ENCODE measurements around the gene FARS2. TPM values are rescaled to one million over a fixed set of nuclear protein-coding genes. Genes with fewer than 3 reads are reported as not detected.

Gene FARS2
- polyA plus RNA-seq, 1 donor (not counting 4 experiments of a cell fraction or from before 2014, with no cell fraction given), result 21.3 TPM

DNA sequence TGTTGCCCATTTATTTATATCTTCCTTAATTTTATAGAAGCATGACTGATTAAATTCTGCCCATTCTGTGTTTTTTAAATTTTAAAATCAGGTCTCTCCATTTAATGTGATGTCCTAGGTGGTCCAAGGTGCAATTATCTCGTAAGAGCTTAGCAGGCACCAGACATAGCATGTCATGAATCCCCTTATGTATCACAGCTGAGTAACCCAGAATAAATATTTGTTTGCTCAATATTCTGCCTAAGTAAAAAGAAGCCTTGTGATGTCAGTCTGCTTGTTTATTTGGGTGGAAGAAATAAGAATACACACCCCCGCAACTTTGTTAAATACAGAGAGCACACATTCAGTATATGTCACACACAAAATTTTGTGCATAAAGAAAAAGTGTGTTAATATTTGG lies 211.3 kb downstream of the FARS2 start:
- H3K9me3 ChIP-seq (ENCODE audit: control insufficient read depth, low read depth, low read length), result no peaks in the 10 kb centered on the region
- no peaks in the 10 kb centered on the region for H3K27me3 ChIP-seq (ENCODE audit: control insufficient read depth, extremely low read depth, insufficient read depth, low read length)
- no peak overlapping the region for H2AFZ ChIP-seq (ENCODE audit: control insufficient read depth, low read length)
- no peaks in the 10 kb centered on the region for H3K4me1 ChIP-seq (ENCODE audit: control insufficient read depth, extremely low read depth, insufficient read depth, low read length)
- dilution Hi-C loops (cut with MboI; ENCODE audit: extremely low pct_ligation_motif_present, low sequenced_read_pairs), result no loop called here
- FAIRE-seq, result no peak
- no peak overlapping the region for H3K9ac ChIP-seq (ENCODE audit: control insufficient read depth, extremely low read depth, insufficient read depth, low read length)
- H3K9me1 ChIP-seq (ENCODE audit: control insufficient read depth, extremely low read depth, insufficient read depth, low read length), result no peaks in the 10 kb centered on the region
- no peaks in the 10 kb centered on the region for H3K36me3 ChIP-seq (ENCODE audit: control insufficient read depth in 2 of 2, extremely low read depth in 1 of 2, insufficient read depth in 2 of 2, low read length in 2 of 2)
- H4K20me1 ChIP-seq (ENCODE audit: control insufficient read depth, extremely low read depth, insufficient read depth, low read length), result no peaks in the 10 kb centered on the region
- H3K4me2 ChIP-seq (ENCODE audit: control insufficient read depth, extremely low read depth, insufficient read depth, low read depth, low read length), result no peak overlapping the region
- TF ChIP-seq EZH2 (IDR thresholded peaks at IDR 0.05; ENCODE audit: low read length) (no peak), CTCF (optimal IDR thresholded peaks at IDR 0.05 in 1 of 3, IDR thresholded peaks at IDR 0.05 in 1 of 3, conservative IDR thresholded peaks at IDR 0.05 in 1 of 3; ENCODE audit: extremely low read depth in 1 of 3, insufficient read depth in 2 of 3, low read length in 3 of 3) (no peak)
- no peak overlapping the region for H3K4me3 ChIP-seq (ENCODE audit: control insufficient read depth in 2 of 3, extremely low read depth in 1 of 3, insufficient read depth in 2 of 3, low read depth in 1 of 3, low read length in 3 of 3)
- no peak for DNase-seq (ENCODE audit: low read depth, low spot score)
- H3K27ac ChIP-seq (ENCODE audit: control insufficient read depth, insufficient read depth, low read length), result no peak overlapping the region
- H3K79me2 ChIP-seq (ENCODE audit: control insufficient read depth, insufficient read depth, low read length), result no peaks in the 10 kb centered on the region

GRCh38 chr6:5475779-5476178 lies 214.5 kb downstream of the FARS2 start:
- FAIRE-seq, result no peak
- dilution Hi-C loops (cut with MboI; ENCODE audit: extremely low pct_ligation_motif_present, low sequenced_read_pairs), result no loop called here
- H3K79me2 ChIP-seq (ENCODE audit: control insufficient read depth, insufficient read depth, low read length), result no peaks in the 10 kb centered on the region

More at GRCh38 chr6:5475779-5476178, 214.5 kb downstream of the FARS2 start:
- H3K36me3 ChIP-seq (ENCODE audit: control insufficient read depth in 2 of 2, extremely low read depth in 1 of 2, insufficient read depth in 2 of 2, low read length in 2 of 2), result no peaks in the 10 kb centered on the region
- no peaks in the 10 kb centered on the region for H3K9me1 ChIP-seq (ENCODE audit: control insufficient read depth, extremely low read depth, insufficient read depth, low read length)
- no peaks in the 10 kb centered on the region for H3K9me3 ChIP-seq (ENCODE audit: control insufficient read depth, low read depth, low read length)
- H3K4me2 ChIP-seq (ENCODE audit: control insufficient read depth, extremely low read depth, insufficient read depth, low read depth, low read length), result no peak overlapping the region
- no peaks in the 10 kb centered on the region for H3K27me3 ChIP-seq (ENCODE audit: control insufficient read depth, extremely low read depth, insufficient read depth, low read length)
- H3K4me3 ChIP-seq (ENCODE audit: control insufficient read depth in 2 of 3, extremely low read depth in 1 of 3, insufficient read depth in 2 of 3, low read depth in 1 of 3, low read length in 3 of 3), result no peak overlapping the region
- H4K20me1 ChIP-seq (ENCODE audit: control insufficient read depth, extremely low read depth, insufficient read depth, low read length), result no peaks in the 10 kb centered on the region
- H3K9ac ChIP-seq (ENCODE audit: control insufficient read depth, extremely low read depth, insufficient read depth, low read length), result no peak overlapping the region
- DNase-seq (ENCODE audit: low read depth, low spot score), result no peak
- no peaks in the 10 kb centered on the region for H3K4me1 ChIP-seq (ENCODE audit: control insufficient read depth, extremely low read depth, insufficient read depth, low read length)
- no peak overlapping the region for H3K27ac ChIP-seq (ENCODE audit: control insufficient read depth, insufficient read depth, low read length)
- TF ChIP-seq CTCF (optimal IDR thresholded peaks at IDR 0.05 in 1 of 3, IDR thresholded peaks at IDR 0.05 in 1 of 3, conservative IDR thresholded peaks at IDR 0.05 in 1 of 3; ENCODE audit: extremely low read depth in 1 of 3, insufficient read depth in 2 of 3, low read length in 3 of 3), result no peak
- TF ChIP-seq EZH2 (IDR thresholded peaks at IDR 0.05; ENCODE audit: low read length), result no peak
- no peak overlapping the region for H2AFZ ChIP-seq (ENCODE audit: control insufficient read depth, low read length)
